GM21723 (cell line): ENCODE results near the gene DOCK9.

Source experiments
- ATAC-seq: cut with Tn5 transposase; IDR thresholded peaks from one replicate; pipeline ENCODE4 v1.9.1; 2021; ENCODE audit warnings: mild to moderate bottlenecking, moderate library complexity; ENCODE audit not compliant: unreplicated experiment

Gene DOCK9

GRCh38 chr13:98976338-98976737 is 1.5 kb downstream of the DOCK9 start:
- ATAC-seq, result no peak

- ATAC-seq, result no peak
Measured at GRCh38 chr13:98975822-98976261, 2.0 kb downstream of the DOCK9 start.

GRCh38 chr13:98974053-98974452 is 3.8 kb downstream of the DOCK9 start:
- no peak for ATAC-seq

- no peak for ATAC-seq
Measured at GRCh38 chr13:98972627-98973026, 5.2 kb downstream of the DOCK9 start.

- no peak for ATAC-seq
Measured at GRCh38 chr13:98972059-98972458, 5.8 kb downstream of the DOCK9 start.

GRCh38 chr13:98970330-98970729 is 7.5 kb downstream of the DOCK9 start:
- no peak for ATAC-seq

GRCh38 chr13:98967491-98967890 is 10.4 kb downstream of the DOCK9 start:
- ATAC-seq, result no peak

GRCh38 chr13:98966019-98966418 is 11.8 kb downstream of the DOCK9 start:
- ATAC-seq, result no peak

- no peak for ATAC-seq
Measured at GRCh38 chr13:98965325-98965724, 12.5 kb downstream of the DOCK9 start.

GRCh38 chr13:98963917-98964316 is 13.9 kb downstream of the DOCK9 start:
- no peak for ATAC-seq

- ATAC-seq, result no peak
Measured at GRCh38 chr13:98962901-98963590, 14.8 kb downstream of the DOCK9 start.

- no peak for ATAC-seq
Measured at GRCh38 chr13:98961503-98962105, 16.3 kb downstream of the DOCK9 start.

- no peak for ATAC-seq
Measured at GRCh38 chr13:98960606-98961502, 17.0 kb downstream of the DOCK9 start.

GRCh38 chr13:98959786-98960605 is 17.9 kb downstream of the DOCK9 start:
- ATAC-seq, result no peak

- ATAC-seq, result no peak
Measured at GRCh38 chr13:98959291-98959690, 18.6 kb downstream of the DOCK9 start.

- no peak for ATAC-seq
Measured at GRCh38 chr13:98958443-98958794, 19.4 kb downstream of the DOCK9 start.

- no peak for ATAC-seq
Measured at GRCh38 chr13:98957731-98958442, 20.0 kb downstream of the DOCK9 start.

GRCh38 chr13:98955336-98955735 is 22.5 kb downstream of the DOCK9 start:
- ATAC-seq, result no peak

- no peak for ATAC-seq
Measured at GRCh38 chr13:98954313-98954712, 23.6 kb downstream of the DOCK9 start.

GRCh38 chr13:98951266-98951665 is 26.6 kb downstream of the DOCK9 start:
- no peak for ATAC-seq
